Hepatocyte (in vitro differentiated cells): ENCODE measurements around the gene CMTM7. TPM values are rescaled to one million over a fixed set of nuclear protein-coding genes. Genes with fewer than 3 reads are reported as not detected.

Experiments
- DNase-seq: peaks from one replicate; pipeline ENCODE4 v3.0.0-alpha.2; 2016; ENCODE audit warnings: low spot score
- H2AFZ ChIP-seq: fragments of 200-600 bp; sonication (generic); 2 replicates; pipeline ENCODE4 v1.6.0; 2016; ENCODE audit warnings: antibody characterized with exemption, mild to moderate bottlenecking
- H3K27ac ChIP-seq: fragments of 200-600 bp; sonication (generic); 2 replicates; pipeline ENCODE4 v1.5.1; 2016; ENCODE audit warnings: mild to moderate bottlenecking
- H3K27me3 ChIP-seq: fragments of 200-600 bp; sonication (generic); 2 replicates; pipeline ENCODE4 v1.6.1; 2016
- H3K36me3 ChIP-seq: fragments of 200-600 bp; sonication (generic); replicated peaks from 2 replicates; pipeline ENCODE4 v1.5.1; 2016; ENCODE audit warnings: low read depth; ENCODE audit not compliant: insufficient read depth
- H3K4me1 ChIP-seq: fragments of 200-600 bp; sonication (generic); 2 replicates; pipeline ENCODE4 v1.5.1; 2016; ENCODE audit warnings: mild to moderate bottlenecking, moderate library complexity; ENCODE audit not compliant: insufficient read depth
- H3K4me2 ChIP-seq: fragments of 200-600 bp; sonication (generic); 2 replicates; pipeline ENCODE4 v1.6.0; 2016
- H3K4me3 ChIP-seq: fragments of 200-600 bp; sonication (generic); 2 replicates; pipeline ENCODE4 v1.5.1; 2016; ENCODE audit warnings: mild to moderate bottlenecking
- H3K79me2 ChIP-seq: fragments of 200-600 bp; sonication (generic); 2 replicates; pipeline ENCODE4 v1.6.0; 2017; ENCODE audit warnings: mild to moderate bottlenecking
- H3K9me2 ChIP-seq: fragments of 200-600 bp; sonication (generic); replicated peaks from 2 replicates; pipeline ENCODE4 v1.6.0; 2017; ENCODE audit warnings: mild to moderate bottlenecking; ENCODE audit not compliant: insufficient read depth
- H3K9me3 ChIP-seq: fragments of 200-600 bp; sonication (generic); 2 replicates; pipeline ENCODE4 v1.5.1; 2016; ENCODE audit warnings: low read depth, mild to moderate bottlenecking
- H4K20me1 ChIP-seq: fragments of 200-600 bp; sonication (generic); 2 replicates; pipeline ENCODE4 v1.6.0; 2016; ENCODE audit warnings: mild to moderate bottlenecking; ENCODE audit not compliant: insufficient read depth, poor library complexity, severe bottlenecking
- EZH2 ChIP-seq: fragments of 200-600 bp; sonication (generic); IDR thresholded peaks from 2 replicates; pipeline ENCODE4 v1.6.1; 2016; ENCODE audit warnings: antibody characterized with exemption, mild to moderate bottlenecking, borderline replicate concordance
- EZH2phosphoT487 ChIP-seq: fragments of 200-600 bp; sonication (generic); IDR thresholded peaks from one replicate; pipeline ENCODE4 v1.6.1; 2018; ENCODE audit warnings: antibody characterized with exemption, mild to moderate bottlenecking, low read depth, moderate library complexity; ENCODE audit not compliant: unreplicated experiment, severe bottlenecking
- WGBS: methylation state at CpG from one replicate; pipeline ENCODE4 v1.1.6; 2016; ENCODE audit warnings: low lambda C conversion rate; ENCODE audit errors: missing lambda C conversion rate; 5-methylcytosine and 5-hydroxymethylcytosine counted together
- polyA plus RNA-seq: library from polyadenylated mRNA; unstranded; fragments of >200 nt; fragmentation: Nextera tagmentation; extraction: Ambion mirVana; gene quantifications from 2 replicates; pipeline ENCODE4 v1.2.1, GENCODE V29; 2016
- total RNA-seq: library from RNA; depleted of rRNA; stranded (reverse); fragments of >200 nt; gene quantifications from 2 replicates; pipeline ENCODE4 v1.2.3, GENCODE V29; 2014
- TF ChIP-seq, protein P1 (sequence below): fragments of 200-600 bp; sonication (generic); IDR thresholded peaks from 2 replicates; pipeline ENCODE4 v1.5.1; 2016; ENCODE audit warnings: antibody characterized with exemption, mild to moderate bottlenecking; ENCODE audit not compliant: poor library complexity

CMTM7 gene
- total and polyA plus RNA-seq, 2 experiments from 2014 or later, result 6.1 to 63.0 TPM

DNA sequence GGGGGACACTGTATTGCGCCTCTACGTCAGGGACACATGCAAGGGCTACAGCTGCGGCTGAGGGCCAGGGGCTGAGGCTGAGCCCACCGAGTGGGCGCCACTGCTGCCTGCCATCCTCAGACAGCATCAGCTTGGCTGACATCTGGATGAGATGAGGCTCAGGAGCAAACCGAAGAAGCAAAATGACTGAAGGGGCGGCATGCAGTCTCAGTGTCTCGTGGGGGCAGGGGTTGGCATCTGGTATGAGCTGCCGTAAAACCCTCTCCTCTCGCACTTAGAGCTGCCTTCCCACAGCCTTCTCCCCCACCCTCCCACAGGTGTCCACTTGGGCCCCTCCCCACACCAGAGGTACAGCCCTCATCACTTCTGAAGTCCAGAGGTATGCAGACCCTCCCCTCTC, 24.2 kb upstream of the CMTM7 start:
- Histone ChIP-seq H3K4me3 (no peak overlapping the region), H2AFZ (no peak overlapping the region), H3K4me1 (peaks cover 6% of the 10 kb centered on the region), H3K27me3 (no peaks in the 10 kb centered on the region), H3K4me2 (no peak overlapping the region), H3K27ac (no peak overlapping the region), H3K36me3 (no peaks in the 10 kb centered on the region), H3K79me2 (no peaks in the 10 kb centered on the region), H3K9me3 (no peaks in the 10 kb centered on the region), H3K9me2 (no peaks in the 10 kb centered on the region), H4K20me1 (no peaks in the 10 kb centered on the region)
- TF ChIP-seq, protein P1, sequence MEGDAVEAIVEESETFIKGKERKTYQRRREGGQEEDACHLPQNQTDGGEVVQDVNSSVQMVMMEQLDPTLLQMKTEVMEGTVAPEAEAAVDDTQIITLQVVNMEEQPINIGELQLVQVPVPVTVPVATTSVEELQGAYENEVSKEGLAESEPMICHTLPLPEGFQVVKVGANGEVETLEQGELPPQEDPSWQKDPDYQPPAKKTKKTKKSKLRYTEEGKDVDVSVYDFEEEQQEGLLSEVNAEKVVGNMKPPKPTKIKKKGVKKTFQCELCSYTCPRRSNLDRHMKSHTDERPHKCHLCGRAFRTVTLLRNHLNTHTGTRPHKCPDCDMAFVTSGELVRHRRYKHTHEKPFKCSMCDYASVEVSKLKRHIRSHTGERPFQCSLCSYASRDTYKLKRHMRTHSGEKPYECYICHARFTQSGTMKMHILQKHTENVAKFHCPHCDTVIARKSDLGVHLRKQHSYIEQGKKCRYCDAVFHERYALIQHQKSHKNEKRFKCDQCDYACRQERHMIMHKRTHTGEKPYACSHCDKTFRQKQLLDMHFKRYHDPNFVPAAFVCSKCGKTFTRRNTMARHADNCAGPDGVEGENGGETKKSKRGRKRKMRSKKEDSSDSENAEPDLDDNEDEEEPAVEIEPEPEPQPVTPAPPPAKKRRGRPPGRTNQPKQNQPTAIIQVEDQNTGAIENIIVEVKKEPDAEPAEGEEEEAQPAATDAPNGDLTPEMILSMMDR, result no peak
- no peak for TF ChIP-seq EZH2phosphoT487
- TF ChIP-seq EZH2, result no peak
- 93% methylated on average over 8 of the region's 10 CpGs for WGBS
- no peak for DNase-seq

DNA sequence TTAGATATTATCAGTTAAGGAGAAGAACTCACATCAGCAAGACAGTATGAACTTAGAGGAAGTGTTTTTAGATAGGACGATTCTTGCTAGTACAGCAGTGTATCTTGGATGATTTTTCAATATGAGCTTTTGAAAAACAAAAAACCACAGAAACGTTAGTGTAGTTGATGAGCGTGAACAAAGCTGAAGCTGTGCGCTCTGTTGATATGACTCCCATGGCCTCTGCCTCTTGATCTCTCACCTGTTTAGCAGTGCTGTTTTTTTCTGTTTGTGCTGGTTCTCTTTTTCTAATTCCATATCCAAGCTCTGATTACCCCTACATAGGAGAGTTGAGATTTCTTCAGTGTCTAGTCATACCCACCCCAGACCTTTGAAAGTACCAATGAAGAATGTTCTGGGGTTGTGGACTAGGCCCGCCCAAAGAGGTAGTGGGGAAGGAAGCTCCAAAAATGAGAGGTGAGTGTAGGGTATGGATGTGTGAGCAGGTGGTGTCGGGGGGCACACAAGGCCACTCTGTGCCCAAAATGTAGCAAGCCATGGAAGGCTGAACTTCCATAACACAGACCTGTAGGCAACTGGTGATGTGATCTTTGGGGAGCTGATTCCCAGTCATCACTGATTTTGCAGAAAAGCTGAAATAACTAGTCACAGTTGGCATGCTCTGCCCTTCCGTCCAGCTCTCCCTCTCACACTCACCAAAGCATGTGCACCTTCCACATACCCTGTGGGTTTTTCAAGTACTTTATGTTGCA, 20.0 kb upstream of the CMTM7 start:
- H3K4me1 ChIP-seq, result peaks cover 6% of the 10 kb centered on the region
- WGBS, result 92% methylated on average over 7 of the region's 7 CpGs
- H3K27me3 ChIP-seq, result no peaks in the 10 kb centered on the region
- no peaks in the 10 kb centered on the region for H3K9me3 ChIP-seq
- no peaks in the 10 kb centered on the region for H4K20me1 ChIP-seq
- H3K79me2 ChIP-seq, result no peaks in the 10 kb centered on the region
- TF ChIP-seq EZH2phosphoT487, result no peak
- H3K27ac ChIP-seq, result no peak overlapping the region
- H3K4me3 ChIP-seq, result no peak overlapping the region
- no peaks in the 10 kb centered on the region for H3K9me2 ChIP-seq
- H2AFZ ChIP-seq, result no peak overlapping the region
- H3K36me3 ChIP-seq, result no peaks in the 10 kb centered on the region
- no peak for DNase-seq
- no peak overlapping the region for H3K4me2 ChIP-seq

DNA sequence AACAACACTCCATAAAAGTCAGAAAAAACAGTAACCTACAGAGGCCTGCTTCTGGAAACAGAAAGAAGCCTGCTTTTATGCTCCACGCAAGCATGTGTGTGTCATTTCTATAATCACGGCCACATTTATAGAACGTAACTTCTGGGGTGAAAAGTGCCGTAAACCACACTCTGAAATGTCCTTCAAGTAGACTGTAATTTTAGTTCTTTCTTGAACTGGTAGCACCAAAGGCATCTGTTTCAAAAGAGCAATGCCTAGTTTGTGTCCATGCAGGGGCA, 19.5 kb upstream of the CMTM7 start:
- Histone ChIP-seq H3K4me2 (no peak overlapping the region), H4K20me1 (no peaks in the 10 kb centered on the region), H3K4me1 (peaks cover under 1% of the 10 kb centered on the region), H3K27ac (no peak overlapping the region), H3K79me2 (no peaks in the 10 kb centered on the region), H3K27me3 (no peaks in the 10 kb centered on the region), H3K36me3 (no peaks in the 10 kb centered on the region), H2AFZ (no peak overlapping the region), H3K9me3 (no peaks in the 10 kb centered on the region), H3K9me2 (no peaks in the 10 kb centered on the region), H3K4me3 (no peak overlapping the region)
- 56% methylated on average over 4 of the region's 4 CpGs for WGBS
- TF ChIP-seq EZH2 (no peak), EZH2phosphoT487 (no peak)
- TF ChIP-seq, protein P1, result no peak
- no peak for DNase-seq

DNA sequence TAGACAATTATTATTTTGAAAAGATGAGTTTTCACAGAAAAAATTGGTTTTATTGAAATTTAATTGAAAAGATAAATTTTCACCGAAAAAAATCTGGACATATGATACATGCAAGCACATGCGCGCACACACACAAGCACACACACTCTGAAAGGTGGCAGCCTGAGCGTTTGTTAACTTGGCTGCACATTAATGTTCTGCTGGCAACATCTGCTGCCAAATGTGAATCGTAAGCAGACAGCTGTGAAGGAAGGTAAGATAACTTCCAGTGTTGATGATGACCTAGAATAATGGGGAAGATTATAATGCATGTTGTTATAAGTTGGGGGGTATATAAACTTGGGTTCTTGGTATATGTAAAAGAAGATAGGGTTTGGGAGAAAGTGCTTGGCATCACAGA, 18.4 kb upstream of the CMTM7 start:
- 90% methylated on average over 5 of the region's 5 CpGs for WGBS
- H3K79me2 ChIP-seq, result no peaks in the 10 kb centered on the region
- no peaks in the 10 kb centered on the region for H3K9me2 ChIP-seq
- H3K27me3 ChIP-seq, result no peaks in the 10 kb centered on the region
- H3K36me3 ChIP-seq, result no peaks in the 10 kb centered on the region
- H3K27ac ChIP-seq, result no peak overlapping the region
- TF ChIP-seq EZH2 (no peak), EZH2phosphoT487 (no peak)
- TF ChIP-seq, protein P1, result no peak
- no peak overlapping the region for H2AFZ ChIP-seq
- no peaks in the 10 kb centered on the region for H4K20me1 ChIP-seq
- H3K4me2 ChIP-seq, result no peak overlapping the region
- H3K9me3 ChIP-seq, result no peaks in the 10 kb centered on the region
- DNase-seq, result no peak
- no peaks in the 10 kb centered on the region for H3K4me1 ChIP-seq
- H3K4me3 ChIP-seq, result no peak overlapping the region
